Upper lobe of left lung (tissue), 4 donors: Measurements from ENCODE around the gene CDK2.

ENCODE experiments used
- EP300 ChIP-seq, 4 donors: sonication (generic); formaldehyde crosslinking; IDR thresholded peaks; one replicate each; pipeline ENCODE4 v1.5.1; 2017; ENCODE audit warnings: antibody characterized with exemption in 4 of 4, control low read depth in 2 of 4
- TF ChIP-seq, protein P1 (sequence below), 6 experiments: fragments of 450-650 bp in 4 of 6; fragments of 200-600 bp in 2 of 6; sonication (generic) in 2 of 6; IDR thresholded peaks; one replicate each; pipeline ENCODE4 v1.5.1; 2016 to 2019; ENCODE audit warnings: antibody characterized with exemption in 6 of 6

GRCh38 chr12:55925371-55925770 is 41.3 kb upstream of the CDK2 start:
- no peak for TF ChIP-seq EP300 (IDR thresholded peaks at IDR 0.05)
- TF ChIP-seq, protein P1, sequence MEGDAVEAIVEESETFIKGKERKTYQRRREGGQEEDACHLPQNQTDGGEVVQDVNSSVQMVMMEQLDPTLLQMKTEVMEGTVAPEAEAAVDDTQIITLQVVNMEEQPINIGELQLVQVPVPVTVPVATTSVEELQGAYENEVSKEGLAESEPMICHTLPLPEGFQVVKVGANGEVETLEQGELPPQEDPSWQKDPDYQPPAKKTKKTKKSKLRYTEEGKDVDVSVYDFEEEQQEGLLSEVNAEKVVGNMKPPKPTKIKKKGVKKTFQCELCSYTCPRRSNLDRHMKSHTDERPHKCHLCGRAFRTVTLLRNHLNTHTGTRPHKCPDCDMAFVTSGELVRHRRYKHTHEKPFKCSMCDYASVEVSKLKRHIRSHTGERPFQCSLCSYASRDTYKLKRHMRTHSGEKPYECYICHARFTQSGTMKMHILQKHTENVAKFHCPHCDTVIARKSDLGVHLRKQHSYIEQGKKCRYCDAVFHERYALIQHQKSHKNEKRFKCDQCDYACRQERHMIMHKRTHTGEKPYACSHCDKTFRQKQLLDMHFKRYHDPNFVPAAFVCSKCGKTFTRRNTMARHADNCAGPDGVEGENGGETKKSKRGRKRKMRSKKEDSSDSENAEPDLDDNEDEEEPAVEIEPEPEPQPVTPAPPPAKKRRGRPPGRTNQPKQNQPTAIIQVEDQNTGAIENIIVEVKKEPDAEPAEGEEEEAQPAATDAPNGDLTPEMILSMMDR (IDR thresholded peaks at IDR 0.05): no peak
